VCaP (cell line): ENCODE data around the gene ACSF3.
"Not testable (repeated sequence)": the region's sequence is repeated elsewhere in the genome, so short reads cannot be mapped to it uniquely, and the experiment has no call there.

ENCODE experiments used
- H3K27ac ChIP-seq: fragments of 450-650 bp; 2 replicates; pipeline ENCODE4 v1.5.1; 2017
- CTCF ChIP-seq: fragments of 450-650 bp; conservative IDR thresholded peaks from 2 replicates; pipeline ENCODE4 v1.5.1; 2017; ENCODE audit warnings: mild to moderate bottlenecking, moderate library complexity

ACSF3 gene

GRCh38 chr16:89062389-89063345 is 31.0 kb upstream of the ACSF3 start:
- H3K27ac ChIP-seq: no peak overlapping the region
- no peak for TF ChIP-seq CTCF

- H3K27ac ChIP-seq: no peak overlapping the region
- TF ChIP-seq CTCF: no peak
Measured at GRCh38 chr16:89063768-89064320, 29.8 kb upstream of the ACSF3 start.

- H3K27ac ChIP-seq: no peak overlapping the region
- no peak for TF ChIP-seq CTCF
Measured at GRCh38 chr16:89064606-89065457, 28.8 kb upstream of the ACSF3 start.

GRCh38 chr16:89065458-89065822 is 28.2 kb upstream of the ACSF3 start:
- no peak overlapping the region for H3K27ac ChIP-seq
- TF ChIP-seq CTCF: no peak

GRCh38 chr16:89066721-89067120 is 26.9 kb upstream of the ACSF3 start:
- TF ChIP-seq CTCF: no peak
- H3K27ac ChIP-seq: no peak overlapping the region

GRCh38 chr16:89067677-89068443 is 25.8 kb upstream of the ACSF3 start:
- H3K27ac ChIP-seq: no peak overlapping the region
- TF ChIP-seq CTCF: no peak

GRCh38 chr16:89068814-89069616 is 24.6 kb upstream of the ACSF3 start:
- not testable (repeated sequence) for H3K27ac ChIP-seq
